NCI-H2227 (cell line): Measurements from ENCODE around the gene MINDY3.
"Not testable (repeated sequence)": the region's sequence is repeated elsewhere in the genome, so short reads cannot be mapped to it uniquely, and the experiment has no call there.

Experiments used
- DNase-seq: peaks from one replicate; lab custom pipeline; 2025; ENCODE audit not compliant: unreplicated experiment; lab: John Stamatoyannopoulos, UW

The MINDY3 gene

DNA sequence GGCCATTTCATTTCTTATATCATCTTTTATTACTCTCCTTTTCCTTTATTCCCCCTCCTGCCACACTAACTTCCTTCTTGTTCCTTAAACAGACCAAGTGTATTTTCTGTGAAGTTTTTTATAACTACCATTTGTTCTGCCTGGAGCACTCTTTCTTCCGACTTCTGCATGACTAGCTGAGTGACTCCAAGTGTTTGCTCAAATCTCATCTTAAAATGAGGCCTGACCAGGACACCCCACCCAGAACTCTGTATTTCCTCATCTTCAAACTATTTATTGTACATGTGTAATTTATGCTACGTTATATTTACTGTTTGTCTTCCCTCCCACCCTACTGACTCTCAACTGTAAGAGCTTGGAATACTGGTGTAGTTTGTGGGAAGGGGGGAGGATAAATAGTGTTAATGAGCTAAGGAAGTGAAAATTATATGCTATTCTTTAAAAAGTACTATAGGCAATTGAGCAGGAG is 3.2 kb downstream of the MINDY3 start:
- no peak for DNase-seq

DNA sequence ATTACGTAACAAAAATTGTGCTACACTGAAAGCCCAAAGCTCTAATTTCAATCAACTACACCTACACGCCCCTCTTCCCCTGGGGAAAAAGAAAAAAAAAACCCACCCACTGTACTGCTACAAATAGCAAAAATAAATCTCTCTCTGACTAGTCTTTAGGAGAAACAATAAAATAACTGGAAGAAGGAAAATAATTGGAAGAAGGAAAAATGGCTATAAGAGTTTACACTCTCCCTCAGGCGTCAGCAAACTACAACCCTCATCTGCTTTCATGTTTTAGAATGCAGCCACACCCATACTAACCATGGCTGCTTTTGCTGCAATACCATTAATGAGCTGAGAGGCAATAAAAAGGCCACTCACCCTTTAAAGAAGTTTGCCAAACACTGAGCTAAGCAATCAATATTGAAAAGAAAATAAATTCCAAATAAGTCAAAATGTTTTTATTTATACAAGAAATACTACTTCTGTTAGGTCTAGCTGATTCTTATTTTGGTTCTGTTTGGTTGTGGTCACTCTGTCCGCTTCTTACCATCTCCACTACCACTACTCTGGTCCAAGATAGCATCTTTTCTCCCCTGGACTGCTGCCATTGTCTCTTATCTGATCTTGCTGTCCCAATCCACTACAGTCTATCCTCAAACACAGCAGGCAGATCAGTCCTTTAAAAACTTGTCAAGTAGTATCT is 3.8 kb downstream of the MINDY3 start:
- DNase-seq: no peak

- no peak for DNase-seq
Measured at GRCh38 chr10:15853800-15854199, 6.5 kb downstream of the MINDY3 start.

- no peak for DNase-seq
Measured at GRCh38 chr10:15852111-15852557, 8.2 kb downstream of the MINDY3 start.

DNA sequence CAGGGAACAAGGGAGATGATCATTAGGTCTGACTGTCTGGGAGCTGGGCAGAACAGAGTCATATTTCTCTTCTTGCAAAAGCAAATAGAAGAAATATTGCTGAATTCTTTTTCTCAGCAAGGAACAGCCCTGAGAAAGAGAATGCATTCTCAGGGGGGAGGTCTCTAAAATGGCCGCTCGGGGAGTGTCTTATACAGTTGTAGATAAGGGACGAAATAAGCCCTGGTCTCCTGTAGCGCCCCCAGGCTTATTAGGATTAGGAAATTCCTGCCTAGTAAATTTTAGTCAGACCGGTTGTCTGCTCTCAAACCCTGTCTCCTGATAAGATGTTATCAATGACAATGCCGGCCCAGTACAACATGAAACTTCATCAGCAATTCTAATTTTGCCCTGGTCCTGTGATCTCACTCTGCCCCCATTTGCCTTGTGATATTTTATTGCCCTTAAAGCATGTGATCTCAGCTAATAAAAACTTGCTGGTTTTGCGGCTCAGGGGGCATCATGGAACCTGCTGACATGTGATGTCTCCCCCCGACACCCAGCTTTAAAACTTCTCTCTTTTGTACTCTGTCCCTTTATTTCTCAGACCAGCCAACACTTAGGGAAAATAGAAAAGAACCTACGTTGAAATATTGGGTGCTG is 9.8 kb downstream of the MINDY3 start:
- DNase-seq: not testable (repeated sequence)

- no peak for DNase-seq
Measured at GRCh38 chr10:15849316-15849715, 11.0 kb downstream of the MINDY3 start.

DNA sequence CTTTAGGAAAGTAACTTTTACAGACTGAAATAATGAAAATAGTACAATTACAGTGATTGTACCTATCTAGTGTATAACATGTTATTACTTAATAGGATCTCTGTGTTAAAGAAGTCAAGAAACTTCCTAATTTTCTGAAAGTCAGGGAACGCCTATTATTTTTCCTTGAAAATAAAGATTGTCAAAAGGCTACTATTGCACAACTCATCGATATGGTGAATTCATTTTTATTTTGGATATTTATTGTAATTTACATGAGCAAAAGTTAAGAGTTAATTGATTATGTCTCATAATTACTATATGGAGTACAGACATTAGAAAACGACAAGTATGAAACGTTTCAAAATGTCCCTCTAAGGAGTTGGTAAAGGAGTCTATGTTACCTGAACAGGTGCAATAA is 12.8 kb downstream of the MINDY3 start:
- no peak for DNase-seq

DNA sequence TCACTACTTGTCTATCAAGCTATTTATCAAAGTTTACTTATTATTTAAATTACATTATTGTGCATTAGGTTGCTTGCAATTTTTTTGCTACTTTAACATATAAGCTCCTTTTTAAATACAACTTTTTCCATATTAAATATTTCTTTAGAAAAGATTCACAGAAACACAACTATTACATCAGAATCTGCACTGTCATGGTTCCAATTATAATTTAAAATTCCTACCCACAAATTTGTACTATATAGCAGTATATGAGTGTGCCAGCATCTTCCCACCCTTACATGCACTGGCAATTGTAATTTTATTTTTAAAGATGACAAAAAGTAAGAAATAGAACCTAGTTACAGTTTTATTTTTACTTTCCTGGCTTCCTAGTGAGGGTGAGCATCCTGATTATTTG is 15.8 kb downstream of the MINDY3 start:
- no peak for DNase-seq

DNA sequence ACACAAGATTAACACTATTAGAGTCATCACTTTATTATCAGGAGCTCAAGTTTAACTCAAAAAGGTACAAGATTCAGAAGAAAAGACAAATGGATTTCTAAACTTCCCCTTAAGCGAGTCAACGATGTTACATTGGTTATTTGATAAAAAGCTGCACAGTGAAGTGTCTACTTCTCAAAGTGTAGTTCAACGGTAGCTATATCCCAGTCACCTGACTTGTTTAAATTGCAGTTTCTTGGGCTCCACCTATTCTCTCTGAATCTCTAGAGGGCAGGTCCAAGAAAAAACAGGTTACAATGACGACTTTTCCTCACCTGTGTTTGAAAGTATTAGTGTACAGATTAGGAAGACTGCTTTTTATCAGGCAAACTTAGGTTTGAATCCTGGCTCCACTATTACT is 16.6 kb downstream of the MINDY3 start:
- no peak for DNase-seq

DNA sequence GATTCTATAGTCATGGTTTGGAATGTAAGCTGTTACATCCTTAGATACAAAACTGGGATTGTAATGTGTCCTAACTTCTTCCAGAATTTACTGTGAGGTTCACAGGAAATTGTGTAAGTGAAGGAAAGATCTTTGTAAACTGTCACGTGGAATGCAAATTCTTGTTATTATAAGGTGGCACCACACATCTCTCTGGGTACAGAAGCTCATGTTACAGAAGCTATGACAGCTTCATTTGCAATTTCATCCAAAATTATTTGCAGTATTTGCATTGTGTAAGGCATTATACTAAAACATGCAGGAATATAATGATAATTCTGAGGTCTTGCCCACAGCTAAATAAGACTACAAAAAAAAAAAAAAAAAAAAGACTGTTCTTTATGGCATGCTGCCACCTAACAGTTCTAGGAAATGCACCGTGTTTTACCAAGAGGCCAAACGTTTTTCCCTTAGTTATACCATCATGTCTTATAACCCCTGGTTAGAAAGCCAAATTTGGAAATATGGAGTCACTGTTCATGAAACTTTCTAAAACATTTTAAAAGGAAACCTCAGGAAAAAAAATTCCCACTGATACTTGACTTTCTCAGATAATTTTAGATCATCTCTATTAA is 17.6 kb downstream of the MINDY3 start:
- no peak for DNase-seq

DNA sequence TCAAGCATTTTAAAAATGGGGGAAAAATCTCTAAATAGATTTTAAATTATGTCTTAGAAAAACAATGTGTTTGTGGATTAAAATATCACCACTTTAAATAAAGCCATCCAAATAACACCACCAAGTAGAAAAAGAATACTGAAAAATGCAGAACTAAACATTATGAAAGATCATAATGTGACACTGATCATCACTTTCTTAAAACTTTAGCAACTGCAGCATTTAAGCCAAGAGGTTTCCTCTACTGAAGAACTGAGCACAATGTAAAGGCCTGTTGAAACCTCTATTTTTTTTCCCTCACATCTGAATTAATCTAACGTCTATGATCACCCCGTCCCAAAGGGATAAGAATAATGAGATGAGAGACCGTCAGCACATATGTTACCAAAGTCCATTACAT is 18.6 kb downstream of the MINDY3 start:
- DNase-seq: no peak

GRCh38 chr10:15836807-15837206 is 23.5 kb downstream of the MINDY3 start:
- DNase-seq: no peak

GRCh38 chr10:15829495-15829894 is 30.8 kb downstream of the MINDY3 start:
- DNase-seq: no peak

DNA sequence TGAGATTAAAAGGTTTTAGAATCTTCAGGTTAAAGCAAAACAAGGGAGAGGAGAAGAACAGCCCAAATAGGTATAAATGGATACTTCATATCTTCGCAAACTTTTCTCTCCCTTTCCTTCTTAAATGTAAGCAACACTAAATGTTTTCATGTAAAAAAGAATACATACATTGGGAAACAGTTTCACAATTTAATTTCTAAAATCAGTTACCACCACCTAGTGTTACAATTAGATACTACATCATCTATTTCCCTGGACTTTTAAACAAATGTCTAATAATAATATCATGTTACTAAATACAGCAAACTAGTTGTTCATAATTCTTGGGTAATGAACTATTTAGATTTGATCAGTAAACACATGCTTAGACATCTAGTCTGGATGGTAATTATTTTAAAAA is 35.8 kb downstream of the MINDY3 start:
- peak; percentile 7 for DNase-seq

- DNase-seq: no peak
Measured at GRCh38 chr10:15822131-15822530, 38.2 kb downstream of the MINDY3 start.

- no peak for DNase-seq
Measured at GRCh38 chr10:15821046-15821683, 39.1 kb downstream of the MINDY3 start.

GRCh38 chr10:15817409-15818046 is 42.8 kb downstream of the MINDY3 start:
- no peak for DNase-seq

GRCh38 chr10:15815242-15815885 is 44.9 kb downstream of the MINDY3 start:
- DNase-seq: peak; percentile 20

- no peak for DNase-seq
Measured at GRCh38 chr10:15814565-15814964, 45.7 kb downstream of the MINDY3 start.

DNA sequence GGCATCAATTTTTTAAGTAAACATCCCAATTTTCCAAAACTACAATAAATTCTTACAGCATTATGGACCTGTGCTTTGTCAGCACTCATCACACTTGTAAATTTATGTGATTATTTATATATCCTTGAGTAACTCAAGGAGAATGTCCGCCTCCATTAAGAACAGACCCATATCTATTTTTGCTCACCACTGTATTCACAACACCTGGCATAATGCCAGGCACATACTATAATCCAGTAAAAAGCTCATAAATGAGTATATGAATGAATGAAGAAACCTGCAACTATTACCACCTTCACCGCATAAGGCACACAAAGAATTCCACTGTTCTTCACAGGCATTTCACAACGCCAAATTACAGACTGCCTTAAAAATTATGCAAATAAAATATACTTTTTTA is 46.9 kb downstream of the MINDY3 start:
- DNase-seq: peak; percentile 2

DNA sequence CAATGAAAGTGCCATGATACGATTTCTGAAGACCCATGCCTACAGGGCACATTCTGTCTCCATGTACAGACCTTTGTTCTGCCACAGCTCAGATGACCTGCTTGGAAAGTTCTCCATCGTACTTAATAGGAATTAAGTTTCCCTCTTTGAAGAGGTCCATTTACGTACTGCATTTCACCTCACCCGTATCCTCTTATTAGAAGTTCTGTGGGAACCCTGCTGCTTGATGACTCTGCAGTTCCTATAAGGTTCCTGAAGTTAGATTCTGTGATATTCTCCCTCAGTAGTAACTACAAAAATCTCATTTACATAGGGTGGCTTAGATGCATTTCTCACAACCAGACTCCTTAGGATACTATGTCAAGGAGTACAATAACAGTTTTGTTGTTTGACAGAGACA is 50.9 kb downstream of the MINDY3 start:
- no peak for DNase-seq
